H9 (cell line): Measurements from ENCODE around the gene FARP2. TPM values are rescaled to one million over a fixed set of nuclear protein-coding genes. Genes with fewer than 3 reads are reported as not detected.

Source experiments
- DNase-seq: peaks from one replicate; pipeline ENCODE4 v3.0.0-alpha.2; 2017
- H2AFZ ChIP-seq: one replicate; pipeline ENCODE4 v1.6.1; 2013; ENCODE audit warnings: mild to moderate bottlenecking, low read length, control low read depth, moderate library complexity
- H2AK5ac ChIP-seq: 2 replicates; pipeline ENCODE4 v1.6.1; 2013; ENCODE audit warnings: low read length, control low read depth, mixed read lengths; ENCODE audit not compliant: insufficient read length
- H2BK120ac ChIP-seq: one replicate; pipeline ENCODE4 v1.6.1; 2013; ENCODE audit warnings: low read depth, mild to moderate bottlenecking, low read length, control low read depth, inconsistent platforms; ENCODE audit not compliant: poor library complexity, severe bottlenecking
- H2BK12ac ChIP-seq: 2 replicates; pipeline ENCODE4 v1.6.1; 2013; ENCODE audit warnings: low read length, control low read depth, mixed read lengths, low read depth; ENCODE audit not compliant: insufficient read length
- H2BK15ac ChIP-seq: 2 replicates; pipeline ENCODE4 v1.6.1; 2013; ENCODE audit warnings: low read depth, low read length, control low read depth
- H2BK20ac ChIP-seq: one replicate; pipeline ENCODE4 v1.6.1; 2013; ENCODE audit warnings: low read depth, mild to moderate bottlenecking, low read length, control low read depth, inconsistent platforms; ENCODE audit not compliant: poor library complexity, severe bottlenecking
- H2BK5ac ChIP-seq: 2 replicates; pipeline ENCODE4 v1.6.1; 2013; ENCODE audit warnings: low read length, control low read depth, mixed read lengths; ENCODE audit not compliant: insufficient read length
- H3K14ac ChIP-seq: 2 replicates; pipeline ENCODE4 v1.6.1; 2013; ENCODE audit warnings: low read length, control low read depth; ENCODE audit not compliant: insufficient read depth
- H3K18ac ChIP-seq: 2 replicates; pipeline ENCODE4 v1.6.1; 2013; ENCODE audit warnings: low read depth, mild to moderate bottlenecking, mixed read lengths, low read length, control low read depth; ENCODE audit not compliant: insufficient read length
- H3K23ac ChIP-seq: 2 replicates; pipeline ENCODE4 v1.6.1; 2013; ENCODE audit warnings: low read length, control low read depth, mixed read lengths, low read depth; ENCODE audit not compliant: insufficient read length
- H3K23me2 ChIP-seq: 2 replicates; pipeline ENCODE4 v1.6.1; 2013; ENCODE audit warnings: low read depth, mild to moderate bottlenecking, mixed read lengths, low read length, control low read depth; ENCODE audit not compliant: insufficient read length, poor library complexity, severe bottlenecking
- H3K27ac ChIP-seq: 2 replicates; pipeline ENCODE4 v1.5.1; 2013; ENCODE audit warnings: low read length, control low read depth, mixed read lengths, low read depth; ENCODE audit not compliant: insufficient read length
- H3K27me3 ChIP-seq: 2 replicates; pipeline ENCODE4 v1.6.1; 2013; ENCODE audit warnings: low read length, control low read depth, inconsistent platforms; ENCODE audit not compliant: insufficient read depth
- H3K4ac ChIP-seq: 2 replicates; pipeline ENCODE4 v1.6.1; 2013; ENCODE audit warnings: low read depth, mild to moderate bottlenecking, control low read depth, inconsistent platforms, low read length, moderate library complexity
- H3K4me1 ChIP-seq: 2 replicates; pipeline ENCODE4 v1.6.1; 2013; ENCODE audit warnings: low read length, control low read depth, inconsistent platforms; ENCODE audit not compliant: insufficient read depth
- H3K4me2 ChIP-seq: 2 replicates; pipeline ENCODE4 v1.6.1; 2013; ENCODE audit warnings: low read length, control low read depth, mixed read lengths; ENCODE audit not compliant: insufficient read length, insufficient read depth
- H3K56ac ChIP-seq: 2 replicates; pipeline ENCODE4 v1.6.1; 2013; ENCODE audit warnings: low read depth, mild to moderate bottlenecking, mixed read lengths, low read length, control low read depth; ENCODE audit not compliant: insufficient read length
- H3K79me1 ChIP-seq: 2 replicates; pipeline ENCODE4 v1.6.1; 2013; ENCODE audit warnings: low read depth, mild to moderate bottlenecking, moderate library complexity, low read length, control low read depth, inconsistent platforms; ENCODE audit not compliant: insufficient read depth, poor library complexity, severe bottlenecking
- H3K79me2 ChIP-seq: 2 replicates; pipeline ENCODE4 v1.6.1; 2013; ENCODE audit warnings: low read length, control low read depth, inconsistent platforms; ENCODE audit not compliant: insufficient read depth
- H3K9ac ChIP-seq: 2 replicates; pipeline ENCODE4 v1.6.1; 2013; ENCODE audit warnings: low read length, control low read depth, mixed read lengths; ENCODE audit not compliant: insufficient read length; ENCODE audit errors: extremely low read depth
- H3K9me3 ChIP-seq: one replicate; pipeline ENCODE4 v1.6.1; 2013; ENCODE audit warnings: low read depth, low read length, inconsistent platforms; ENCODE audit not compliant: control insufficient read depth
- H3T11ph ChIP-seq: one replicate; pipeline ENCODE4 v1.6.1; 2013; ENCODE audit warnings: mild to moderate bottlenecking, low read length, control low read depth, inconsistent platforms
- H4K20me1 ChIP-seq: one replicate; pipeline ENCODE4 v1.6.1; 2013; ENCODE audit not compliant: control insufficient read depth, insufficient read length, insufficient read depth
- H4K5ac ChIP-seq: 2 replicates; pipeline ENCODE4 v1.6.1; 2013; ENCODE audit warnings: low read depth, mild to moderate bottlenecking, mixed read lengths, low read length, control low read depth; ENCODE audit not compliant: insufficient read length
- H4K8ac ChIP-seq: replicated peaks from 2 replicates; pipeline ENCODE4 v1.6.1; 2013; ENCODE audit warnings: low read length, control low read depth, mixed read lengths, low read depth; ENCODE audit not compliant: insufficient read length
- H4K91ac ChIP-seq: 2 replicates; pipeline ENCODE4 v1.6.1; 2013; ENCODE audit warnings: low read depth, mild to moderate bottlenecking, moderate library complexity, mixed read lengths, low read length, control low read depth; ENCODE audit not compliant: insufficient read length
- H3K27ac Mint-ChIP-seq, 3 experiments: 2 replicates in 2 of 3; 3 replicates in 1 of 3; pipeline ENCODE4 v1.8.0; 2020 to 2021; ENCODE audit warnings: mixed read lengths in 3 of 3, mild to moderate bottlenecking in 1 of 3, moderate library complexity in 1 of 3
- H3K27me3 Mint-ChIP-seq: 2 replicates; pipeline ENCODE4 v1.8.0; 2021; ENCODE audit warnings: low read depth, mild to moderate bottlenecking, moderate library complexity, mixed read lengths
- H3K36me3 Mint-ChIP-seq, 3 experiments: 2 replicates in 2 of 3; 3 replicates in 1 of 3; pipeline ENCODE4 v1.8.0; 2020 to 2021; ENCODE audit warnings: low read depth in 3 of 3, mixed read lengths in 3 of 3; ENCODE audit not compliant: insufficient read depth in 1 of 3
- H3K4me1 Mint-ChIP-seq, 2 experiments: 2 replicates each; pipeline ENCODE4 v1.8.0; 2020; ENCODE audit warnings: mixed read lengths in 2 of 2
- H3K4me3 Mint-ChIP-seq, 2 experiments: 2 replicates in 1 of 2; 3 replicates in 1 of 2; pipeline ENCODE4 v1.8.0; 2020 to 2021; ENCODE audit warnings: mild to moderate bottlenecking in 2 of 2, mixed read lengths in 2 of 2, moderate library complexity in 1 of 2
- H3K9me3 Mint-ChIP-seq, 2 experiments: 2 replicates in 1 of 2; 3 replicates in 1 of 2; pipeline ENCODE4 v1.8.0; 2020; ENCODE audit warnings: mild to moderate bottlenecking in 2 of 2, mixed read lengths in 2 of 2, moderate library complexity in 1 of 2
- CTCF ChIP-seq: fragments of 200-600 bp; sonication (generic); conservative IDR thresholded peaks from 3 replicates; pipeline ENCODE4 v1.8.0; 2021; ENCODE audit warnings: antibody characterized with exemption, mild to moderate bottlenecking
- WGBS: extraction: QIAGEN DNeasy Blood & Tissue Kit; methylation state at CpG from one replicate; pipeline ENCODE4 v1.1.7; 2013; ENCODE audit warnings: missing lambda C conversion rate, low lambda C conversion rate, mixed read lengths; ENCODE audit not compliant: insufficient read length; ENCODE audit errors: extremely low coverage; 5-methylcytosine and 5-hydroxymethylcytosine counted together
- total RNA-seq: library from RNA; stranded (reverse); gene quantifications from 2 replicates; pipeline ENCODE4 v1.2.1, GENCODE V29; 2021

FARP2 gene
- total RNA-seq, 1 experiment from 2014 or later: 33.9 TPM

- H3K79me2 ChIP-seq: peaks cover 68% of the 10 kb centered on the region
- H3K4ac ChIP-seq: no peak overlapping the region
- H2BK12ac ChIP-seq: no peak overlapping the region
- H3K36me3 Mint-ChIP-seq: peaks cover 4 to 19% (median 13%) of the 10 kb centered on the region in 3 experiments; a peak in 6 of 7 replicates
- H3K27ac Mint-ChIP-seq: peak overlapping the region; percentile 87 to 96 (median 87)
- H4K91ac ChIP-seq: no peak overlapping the region
- peak overlapping the region; percentile 60 for H3K4me2 ChIP-seq
- H2BK120ac ChIP-seq: no peak overlapping the region
- H4K20me1 ChIP-seq: no peaks in the 10 kb centered on the region
- no peak overlapping the region for H3K56ac ChIP-seq
- H2BK20ac ChIP-seq: no peak overlapping the region
- no peaks in the 10 kb centered on the region for H3K27me3 Mint-ChIP-seq
- peak overlapping the region; percentile 100 for H3K4me3 Mint-ChIP-seq
- H3K9me3 Mint-ChIP-seq: no peaks in the 10 kb centered on the region; a peak in 1 of 5 replicates
- no peak overlapping the region for H4K5ac ChIP-seq
- no peak overlapping the region for H2BK5ac ChIP-seq
- H3K27ac ChIP-seq: peak overlapping the region; percentile 27
- H4K8ac ChIP-seq: no peak overlapping the region
- peak overlapping the region; percentile 89 for H3K18ac ChIP-seq
- H3K23ac ChIP-seq: no peak overlapping the region
- no peaks in the 10 kb centered on the region for H3K9me3 ChIP-seq
- TF ChIP-seq CTCF: no peak
- peaks cover 56 to 57% of the 10 kb centered on the region in 2 experiments for H3K4me1 Mint-ChIP-seq
- no peak overlapping the region for H2AFZ ChIP-seq
- no peak for DNase-seq
- H2AK5ac ChIP-seq: no peak overlapping the region
- H3K79me1 ChIP-seq: no peaks in the 10 kb centered on the region
- H3K9ac ChIP-seq: peak overlapping the region; percentile 64
- 0 out of 2 replicates have a peak, but pooled peaks cover 2% of the 10 kb centered on the region for H3K4me1 ChIP-seq
- H3K27me3 ChIP-seq: no peaks in the 10 kb centered on the region
- H2BK15ac ChIP-seq: no peak overlapping the region
- no peak overlapping the region for H3T11ph ChIP-seq
- peak overlapping the region; percentile 91 for H3K14ac ChIP-seq
- H3K23me2 ChIP-seq: peaks cover 9% of the 10 kb centered on the region
- no CpG with 5 or more reads among the region's 38 CpGs for WGBS
Measured at GRCh38 chr2:241314226-241315092, 41.6 kb upstream of the FARP2 start.
